ENCODE results near the gene TYW5. TPM values are rescaled to one million over a fixed set of nuclear protein-coding genes. Genes with fewer than 3 reads are reported as not detected.
A peak's percentile ranks its signal among the peaks of the same experiment; 100 is the strongest.

TYW5 gene
- total and polyA plus RNA-seq, 2 of the 13 experiments (the other 11 are each of a cell fraction or from before 2014, with no cell fraction given): 8.3 to 14.6 TPM

DNA sequence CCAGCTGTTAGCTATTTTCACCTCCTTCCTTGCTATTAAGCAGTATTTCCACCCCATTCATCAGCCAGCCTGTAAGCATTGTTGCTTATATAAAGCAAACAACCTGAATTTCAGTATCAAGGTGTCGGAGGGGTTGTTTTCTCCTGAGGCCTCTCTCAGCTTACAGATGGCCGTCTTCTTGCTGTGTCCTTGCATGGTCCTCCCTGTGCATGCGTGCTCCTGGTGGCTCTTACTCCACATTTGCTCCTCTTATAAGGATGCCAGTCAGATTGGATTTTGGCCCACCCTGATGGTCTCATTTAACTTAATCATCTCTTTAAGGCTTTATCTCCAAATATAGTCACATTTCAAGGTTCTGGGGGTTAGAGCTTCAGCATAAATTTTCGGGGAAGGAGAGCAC, 2.7 kb upstream of the TYW5 start:
- no peak for DNase-seq (ENCODE audit: low spot score)
- Histone ChIP-seq H3K4me3 (replicated peaks in 1 of 3; ENCODE audit: insufficient read depth in 1 of 3, low read depth in 2 of 3, low read length in 3 of 3) (peak overlapping the region in 1 of 3 experiments; percentile 94; a peak in 1 of 6 replicates), H3K9ac (ENCODE audit: insufficient read depth, low read depth, low read length) (no peak overlapping the region), H3K4me2 (ENCODE audit: low read depth, low read length) (peak overlapping the region; percentile 90), H3K4me1 (ENCODE audit: insufficient read depth, low read length) (peaks cover 38% of the 10 kb centered on the region), H4K20me1 (ENCODE audit: insufficient read depth, low read length) (peaks cover 9% of the 10 kb centered on the region), H3K9me3 (ENCODE audit: low read length) (no peaks in the 10 kb centered on the region), H2AFZ (ENCODE audit: low read length) (no peak overlapping the region), H3K27me3 (ENCODE audit: control insufficient read depth in 1 of 2, insufficient read depth in 2 of 2, low read length in 2 of 2) (no peaks in the 10 kb centered on the region; a peak in 1 of 5 replicates), H3K27ac (ENCODE audit: extremely low read length, insufficient read depth, low read length) (no peak overlapping the region), H3K79me2 (ENCODE audit: insufficient read depth, low read length) (peaks cover 55% of the 10 kb centered on the region), H3K36me3 (replicated peaks in 1 of 2; ENCODE audit: control insufficient read depth in 1 of 2, insufficient read depth in 2 of 2, low read length in 2 of 2) (peaks cover 7 to 52% of the 10 kb centered on the region in 2 experiments; a peak in 4 of 5 replicates)
- ChIA-PET CTCF (ENCODE audit: low intra/inter-chr PET ratio, low total read pairs) (no interaction called here), POLR2A (no interaction called here)
- WGBS (ENCODE audit: low lambda C conversion rate): 96% methylated on average over 4 of the region's 4 CpGs
- in situ Hi-C loops (cut with HindIII; ENCODE audit: extremely low pct_ligation_motif_present, low pct_unique_long_range_greater_than_20kb): loop anchor here (25.0 kb wide), 1 partner anchor 854 kb away; the partner anchor contains the start of gene BZW1
- no TSS peak for BruUV-seq (replicated peaks)
- FAIRE-seq: no peak
- TF ChIP-seq, protein P1, sequence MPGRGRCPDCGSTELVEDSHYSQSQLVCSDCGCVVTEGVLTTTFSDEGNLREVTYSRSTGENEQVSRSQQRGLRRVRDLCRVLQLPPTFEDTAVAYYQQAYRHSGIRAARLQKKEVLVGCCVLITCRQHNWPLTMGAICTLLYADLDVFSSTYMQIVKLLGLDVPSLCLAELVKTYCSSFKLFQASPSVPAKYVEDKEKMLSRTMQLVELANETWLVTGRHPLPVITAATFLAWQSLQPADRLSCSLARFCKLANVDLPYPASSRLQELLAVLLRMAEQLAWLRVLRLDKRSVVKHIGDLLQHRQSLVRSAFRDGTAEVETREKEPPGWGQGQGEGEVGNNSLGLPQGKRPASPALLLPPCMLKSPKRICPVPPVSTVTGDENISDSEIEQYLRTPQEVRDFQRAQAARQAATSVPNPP (CRISPR knock-in tag; IDR thresholded peaks at IDR 0.05): no peak
- TF ChIP-seq ZNF263 (CRISPR knock-in tag; IDR thresholded peaks at IDR 0.05) (peak; percentile 67; the same call in 1 of the 2 replicates), KLF16 (CRISPR knock-in tag; IDR thresholded peaks at IDR 0.05) (no peak), LCORL (IDR thresholded peaks at IDR 0.05) (no peak), LCORL (CRISPR knock-in tag; IDR thresholded peaks at IDR 0.05) (0 out of 2 replicates have a peak, but pooled peaks have one; percentile 8)
- TF ChIP-seq, protein P2, sequence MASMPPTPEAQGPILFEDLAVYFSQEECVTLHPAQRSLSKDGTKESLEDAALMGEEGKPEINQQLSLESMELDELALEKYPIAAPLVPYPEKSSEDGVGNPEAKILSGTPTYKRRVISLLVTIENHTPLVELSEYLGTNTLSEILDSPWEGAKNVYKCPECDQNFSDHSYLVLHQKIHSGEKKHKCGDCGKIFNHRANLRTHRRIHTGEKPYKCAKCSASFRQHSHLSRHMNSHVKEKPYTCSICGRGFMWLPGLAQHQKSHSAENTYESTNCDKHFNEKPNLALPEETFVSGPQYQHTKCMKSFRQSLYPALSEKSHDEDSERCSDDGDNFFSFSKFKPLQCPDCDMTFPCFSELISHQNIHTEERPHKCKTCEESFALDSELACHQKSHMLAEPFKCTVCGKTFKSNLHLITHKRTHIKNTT (CRISPR knock-in tag; IDR thresholded peaks at IDR 0.05): no peak
- ATAC-seq: no peak
- intact Hi-C loops (cut with micrococcal nuclease; ENCODE audit: unreplicated experiment): no loop called here

DNA sequence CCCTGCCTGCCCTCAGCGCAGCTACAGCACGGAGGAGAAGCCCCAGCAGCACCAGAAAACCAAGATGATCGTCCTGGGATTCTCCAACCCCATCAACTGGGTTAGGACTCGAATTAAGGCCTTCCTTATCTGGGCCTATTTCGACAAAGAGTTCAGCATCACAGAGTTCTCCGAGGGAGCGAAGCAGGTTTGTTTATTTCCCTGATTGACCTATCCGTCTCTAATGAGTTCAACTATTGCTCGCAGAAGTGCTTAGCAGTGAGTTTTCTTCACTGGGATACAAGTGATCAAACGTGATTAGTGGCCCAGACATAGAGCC, 730 bp upstream of the TYW5 start:
- 0% methylated on average over 10 of the region's 10 CpGs for WGBS (ENCODE audit: low lambda C conversion rate)
- in situ Hi-C loops (cut with HindIII; ENCODE audit: extremely low pct_ligation_motif_present, low pct_unique_long_range_greater_than_20kb) (loop anchor here (25.0 kb wide), 1 partner anchor 856 kb away; the partner anchor contains the start of gene BZW1), intact Hi-C loops (cut with micrococcal nuclease; ENCODE audit: unreplicated experiment) (no loop called here)
- FAIRE-seq (no peak), ATAC-seq (no peak), DNase-seq (ENCODE audit: low spot score) (no peak)
- Histone ChIP-seq H3K27ac (ENCODE audit: extremely low read length, insufficient read depth, low read length) (peak overlapping the region; percentile 91), H4K20me1 (ENCODE audit: insufficient read depth, low read length) (peaks cover 9% of the 10 kb centered on the region), H3K79me2 (ENCODE audit: insufficient read depth, low read length) (peaks cover 68% of the 10 kb centered on the region), H3K36me3 (replicated peaks in 1 of 2; ENCODE audit: control insufficient read depth in 1 of 2, insufficient read depth in 2 of 2, low read length in 2 of 2) (peaks cover 1 to 35% of the 10 kb centered on the region in 2 experiments; a peak in 3 of 5 replicates), H3K4me3 (replicated peaks in 1 of 3; ENCODE audit: insufficient read depth in 1 of 3, low read depth in 2 of 3, low read length in 3 of 3) (peak overlapping the region; percentile 86 to 96 (median 94)), H3K27me3 (ENCODE audit: control insufficient read depth in 1 of 2, insufficient read depth in 2 of 2, low read length in 2 of 2) (no peaks in the 10 kb centered on the region; a peak in 1 of 5 replicates), H3K4me2 (ENCODE audit: low read depth, low read length) (peak overlapping the region; percentile 90), H3K9ac (ENCODE audit: insufficient read depth, low read depth, low read length) (peak overlapping the region; percentile 97), H2AFZ (ENCODE audit: low read length) (no peak overlapping the region), H3K9me3 (ENCODE audit: low read length) (no peaks in the 10 kb centered on the region), H3K4me1 (ENCODE audit: insufficient read depth, low read length) (peaks cover 50% of the 10 kb centered on the region)
- CTCF ChIA-PET (ENCODE audit: low intra/inter-chr PET ratio, low total read pairs): no interaction called here
- BruUV-seq (replicated peaks): no TSS peak
- POLR2A ChIA-PET: no interaction called here
- TF ChIP-seq, protein P3, sequence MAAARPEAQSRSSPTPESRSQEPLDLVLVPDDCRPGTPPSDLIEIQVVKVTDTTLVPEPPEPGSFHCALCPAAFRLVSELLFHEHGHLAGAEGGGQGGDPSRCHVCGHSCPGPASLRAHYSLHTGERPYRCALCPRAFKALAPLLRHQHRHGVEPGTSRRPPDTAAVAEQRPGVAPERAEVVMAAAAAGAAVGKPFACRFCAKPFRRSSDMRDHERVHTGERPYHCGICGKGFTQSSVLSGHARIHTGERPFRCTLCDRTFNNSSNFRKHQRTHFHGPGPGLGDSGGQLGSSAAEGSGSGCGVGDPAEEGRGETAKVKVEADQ (CRISPR knock-in tag; IDR thresholded peaks at IDR 0.05; ENCODE audit: borderline replicate concordance): 0 out of 2 replicates have a peak, but pooled peaks have one; percentile 26
- TF ChIP-seq, protein P4, sequence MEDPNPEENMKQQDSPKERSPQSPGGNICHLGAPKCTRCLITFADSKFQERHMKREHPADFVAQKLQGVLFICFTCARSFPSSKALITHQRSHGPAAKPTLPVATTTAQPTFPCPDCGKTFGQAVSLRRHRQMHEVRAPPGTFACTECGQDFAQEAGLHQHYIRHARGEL (CRISPR knock-in tag; IDR thresholded peaks at IDR 0.05): 0 out of 2 replicates have a peak, but pooled peaks have one; percentile 63
- TF ChIP-seq ZBTB1 (CRISPR knock-in tag; IDR thresholded peaks at IDR 0.05; ENCODE audit: borderline replicate concordance) (no peak), ZNF558 (CRISPR knock-in tag; IDR thresholded peaks at IDR 0.05; ENCODE audit: borderline replicate concordance) (0 out of 2 replicates have a peak, but pooled peaks have one; percentile 6), ZNF337 (CRISPR knock-in tag; IDR thresholded peaks at IDR 0.05; ENCODE audit: borderline replicate concordance, low read depth) (peak; percentile 3; the same call in 1 of the 2 replicates), ZNF24 (IDR thresholded peaks at IDR 0.05) (0 out of 2 replicates have a peak, but pooled peaks have one; percentile 13), ZFX (CRISPR knock-in tag; IDR thresholded peaks at IDR 0.05; ENCODE audit: low read depth) (peak; percentile 8)
- TF ChIP-seq, protein P5, sequence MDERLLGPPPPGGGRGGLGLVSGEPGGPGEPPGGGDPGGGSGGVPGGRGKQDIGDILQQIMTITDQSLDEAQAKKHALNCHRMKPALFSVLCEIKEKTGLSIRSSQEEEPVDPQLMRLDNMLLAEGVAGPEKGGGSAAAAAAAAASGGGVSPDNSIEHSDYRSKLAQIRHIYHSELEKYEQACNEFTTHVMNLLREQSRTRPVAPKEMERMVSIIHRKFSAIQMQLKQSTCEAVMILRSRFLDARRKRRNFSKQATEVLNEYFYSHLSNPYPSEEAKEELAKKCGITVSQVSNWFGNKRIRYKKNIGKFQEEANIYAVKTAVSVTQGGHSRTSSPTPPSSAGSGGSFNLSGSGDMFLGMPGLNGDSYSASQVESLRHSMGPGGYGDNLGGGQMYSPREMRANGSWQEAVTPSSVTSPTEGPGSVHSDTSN (CRISPR knock-in tag; IDR thresholded peaks at IDR 0.05): no peak
